CD4-positive, alpha-beta memory T cell (primary cell): ENCODE results near the gene ADRA1B. TPM values are rescaled to one million over a fixed set of nuclear protein-coding genes. Genes with fewer than 3 reads are reported as not detected.
"Not testable (repeated sequence)": the region's sequence is repeated elsewhere in the genome, so short reads cannot be mapped to it uniquely, and the experiment has no call there.

Source experiments
- CTCF ChIA-PET: fragments of 350-600 bp; sonication (Branson Sonifier 250); formaldehyde crosslinking; loops from one replicate; lab custom pipeline; 2021; ENCODE audit warnings: inconsistent platforms; ENCODE audit not compliant: partially characterized antibody; lab: Charles Lee
- POLR2A ChIA-PET: fragments of 350-600 bp; sonication (Branson Sonifier 250); formaldehyde crosslinking; loops from one replicate; lab custom pipeline; 2021; ENCODE audit not compliant: partially characterized antibody; lab: Charles Lee
- DNase-seq, 5 donors: peaks; one replicate each; pipeline versions ENCODE4 v3.0.0 to v3.0.0-alpha.2; 2020 to 2022; ENCODE audit warnings: mixed read lengths in 1 of 5
- H3K27ac ChIP-seq: one replicate; pipeline ENCODE4 v1.7.0; 2013; ENCODE audit warnings: low read depth, low read length
- H3K27me3 ChIP-seq: 2 replicates; pipeline ENCODE4 v1.7.0; 2013; ENCODE audit warnings: mild to moderate bottlenecking, low read length, moderate library complexity; ENCODE audit not compliant: insufficient read depth
- H3K36me3 ChIP-seq: 2 replicates; pipeline ENCODE4 v1.7.0; 2013; ENCODE audit warnings: mild to moderate bottlenecking, low read length, moderate library complexity; ENCODE audit not compliant: insufficient read depth
- H3K4me1 ChIP-seq: 2 replicates; pipeline ENCODE4 v1.7.0; 2013; ENCODE audit warnings: mild to moderate bottlenecking, low read length, moderate library complexity; ENCODE audit not compliant: insufficient read depth
- H3K4me3 ChIP-seq, 2 donors: one replicate each; pipeline ENCODE4 v1.7.0; 2013; ENCODE audit warnings: low read length in 2 of 2, mild to moderate bottlenecking in 1 of 2
- H3K9me3 ChIP-seq, 2 donors: one replicate each; pipeline ENCODE4 v1.7.0; 2013; ENCODE audit warnings: low read length in 2 of 2, control low read depth in 1 of 2; ENCODE audit not compliant: control insufficient read depth in 1 of 2
- H3K27ac Mint-ChIP-seq, 7 donors: one replicate each; pipeline ENCODE4 v1.8.0; 2020 to 2021; ENCODE audit warnings: mixed read lengths in 7 of 7, mild to moderate bottlenecking in 6 of 7, inconsistent platforms in 3 of 7, moderate library complexity in 3 of 7
- H3K27me3 Mint-ChIP-seq, 2 donors: one replicate each; pipeline ENCODE4 v1.8.0; 2020 to 2021; ENCODE audit warnings: mixed read lengths in 2 of 2
- H3K36me3 Mint-ChIP-seq, 2 donors: one replicate each; pipeline ENCODE4 v1.8.0; 2020 to 2021; ENCODE audit warnings: mixed read lengths in 2 of 2, inconsistent platforms in 1 of 2, mild to moderate bottlenecking in 1 of 2
- H3K4me1 Mint-ChIP-seq, 4 donors: one replicate each; pipeline ENCODE4 v1.8.0; 2020 to 2021; ENCODE audit warnings: mixed read lengths in 4 of 4, mild to moderate bottlenecking in 1 of 4
- H3K4me3 Mint-ChIP-seq, 8 donors: one replicate each; pipeline ENCODE4 v1.8.0; 2020 to 2021; ENCODE audit warnings: mixed read lengths in 8 of 8, mild to moderate bottlenecking in 7 of 8, moderate library complexity in 6 of 8, inconsistent platforms in 3 of 8
- H3K9me3 Mint-ChIP-seq, 8 donors: one replicate each; pipeline ENCODE4 v1.8.0; 2020 to 2021; ENCODE audit warnings: mixed read lengths in 8 of 8, mild to moderate bottlenecking in 5 of 8, inconsistent platforms in 3 of 8, moderate library complexity in 1 of 8
- intact Hi-C: fragments of 100-400 bp; cut with micrococcal nuclease; formaldehyde crosslinking; loops from one replicate; pipeline ENCODE4 v1.15.1; 2023
- polyA plus RNA-seq, 2 donors: library from polyadenylated mRNA; unstranded; fragments of 300-500 nt; fragmentation: Illumina TruSeq; gene quantifications; one replicate each; pipeline ENCODE4 v1.2.3, GENCODE V29; 2021
- total RNA-seq, 2 experiments: library from RNA; stranded (reverse); gene quantifications; one replicate each; pipeline ENCODE4 v1.2.3, GENCODE V29; 2021

The ADRA1B gene
- total and polyA plus RNA-seq, 4 experiments from 2014 or later = not detected

DNA sequence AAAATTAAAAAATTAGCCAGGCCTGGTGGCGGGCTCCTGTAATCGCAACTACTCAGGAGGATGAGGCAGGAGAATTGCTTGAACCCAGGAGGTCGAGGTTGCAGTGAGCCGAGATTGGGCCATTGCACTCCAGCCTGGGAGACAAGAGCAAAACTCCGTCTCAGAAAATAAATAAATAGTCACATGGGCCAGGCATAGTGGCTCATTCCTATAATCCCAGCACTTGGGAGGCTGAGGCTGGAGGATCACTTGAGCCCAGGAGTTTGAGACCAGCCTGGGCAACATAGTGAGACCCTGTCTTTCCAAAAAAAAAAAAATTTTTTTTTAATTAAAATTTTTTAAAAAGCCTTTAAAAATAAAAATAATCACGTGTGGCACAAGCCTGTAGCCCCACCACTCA is 97.9 kb downstream of the ADRA1B start:
- POLR2A ChIA-PET, H3K27ac Mint-ChIP-seq, H3K9me3 ChIP-seq, H3K27ac ChIP-seq, CTCF ChIA-PET, H3K27me3 Mint-ChIP-seq, DNase-seq, H3K4me3 Mint-ChIP-seq, H3K27me3 ChIP-seq, H3K4me3 ChIP-seq, H3K9me3 Mint-ChIP-seq, intact Hi-C loops: not testable (repeated sequence)
- Mint-ChIP-seq H3K4me1 (peaks cover 23 to 43% (median 28%) of the 10 kb centered on the region in 4 donors), H3K36me3 (peaks cover 19 to 61% of the 10 kb centered on the region in 2 donors)
- peaks cover 26% of the 10 kb centered on the region for H3K4me1 ChIP-seq
- peaks cover 23% of the 10 kb centered on the region for H3K36me3 ChIP-seq

DNA sequence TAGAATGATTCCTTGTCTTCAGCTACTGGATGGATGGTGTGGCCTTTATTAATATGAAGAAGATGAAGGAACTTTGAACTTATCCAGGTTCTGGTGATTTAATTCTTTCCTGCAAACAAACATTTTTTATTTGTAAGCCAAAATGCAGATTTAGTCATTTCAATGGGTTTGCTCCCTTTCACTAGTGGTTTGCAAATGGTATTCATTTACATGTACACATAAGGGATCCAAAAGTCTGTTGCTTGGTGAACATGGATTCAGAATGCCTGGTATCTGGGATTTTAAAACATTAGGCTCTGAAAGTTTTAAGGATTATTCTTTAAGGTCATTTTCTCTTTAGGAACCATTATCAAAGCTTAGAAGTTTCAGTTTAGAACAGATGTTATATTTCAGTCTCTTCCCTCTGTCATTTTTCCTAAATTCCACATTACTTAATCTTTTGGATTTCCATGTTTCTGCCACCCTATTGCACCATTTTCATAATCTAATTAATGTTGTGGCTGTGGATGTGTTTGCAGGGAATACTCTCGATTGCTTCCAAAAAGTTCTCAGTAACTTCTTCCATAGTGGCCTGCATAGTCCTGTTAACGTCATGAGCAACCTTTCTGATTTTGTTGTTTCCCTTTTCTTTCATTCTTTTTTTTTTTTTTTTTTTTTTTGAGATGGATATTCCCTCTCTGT is 102.8 kb downstream of the ADRA1B start:
- intact Hi-C loops = no loop called here
- ChIA-PET POLR2A (interaction anchor here (0.9 to 4.3 kb wide), 2 partner anchors 10 to 100 kb away, joined by 3 to 21 read pairs; partner anchors contain the start of genes PWWP2A and TTC1), CTCF (interaction anchor here (0.6 to 1.8 kb wide), 3 partner anchors 9 to 72 kb away, joined by 3 to 5 read pairs (median 3); partner anchors contain the start of gene TTC1)
- Histone ChIP-seq H3K9me3 (no peaks in the 10 kb centered on the region), H3K4me1 (peaks cover 21% of the 10 kb centered on the region), H3K4me3 (no peak overlapping the region), H3K36me3 (peaks cover 9% of the 10 kb centered on the region), H3K27me3 (no peaks in the 10 kb centered on the region), H3K27ac (no peak overlapping the region)
- no peaks in the 10 kb centered on the region for H3K9me3 Mint-ChIP-seq
- H3K4me1 Mint-ChIP-seq = peaks cover 20 to 41% (median 25%) of the 10 kb centered on the region in 4 donors
- H3K4me3 Mint-ChIP-seq = no peak overlapping the region
- peaks cover 18 to 40% of the 10 kb centered on the region in 2 donors for H3K36me3 Mint-ChIP-seq
- no peak for DNase-seq
- peak overlapping the region in 2 of 7 donors; percentile 33 to 38 for H3K27ac Mint-ChIP-seq
- no peaks in the 10 kb centered on the region for H3K27me3 Mint-ChIP-seq

GRCh38 chr5:160020266-160020770 is 104.0 kb downstream of the ADRA1B start:
- Mint-ChIP-seq H3K36me3 (peaks cover 14 to 34% of the 10 kb centered on the region in 2 donors), H3K4me3 (peak overlapping the region in 3 of 8 donors; percentile 24 to 61 (median 44)), H3K4me1 (peaks cover 20 to 39% (median 24%) of the 10 kb centered on the region in 4 donors), H3K9me3 (no peaks in the 10 kb centered on the region), H3K27ac (peak overlapping the region; percentile 22 to 87 (median 70)), H3K27me3 (no peaks in the 10 kb centered on the region)
- no peak overlapping the region for H3K4me3 ChIP-seq
- no peaks in the 10 kb centered on the region for H3K9me3 ChIP-seq
- intact Hi-C loops = no loop called here
- no peaks in the 10 kb centered on the region for H3K27me3 ChIP-seq
- H3K4me1 ChIP-seq = peaks cover 21% of the 10 kb centered on the region
- no peak overlapping the region for H3K27ac ChIP-seq
- peaks cover 9% of the 10 kb centered on the region for H3K36me3 ChIP-seq
- DNase-seq = no peak
- CTCF ChIA-PET = interaction anchor here (0.7 to 8.0 kb wide), 7 partner anchors 10 to 608 kb away, joined by 3 to 179 read pairs (median 4); partner anchors contain the start of gene TTC1
- POLR2A ChIA-PET = interaction anchor here (2.1 to 4.3 kb wide), 2 partner anchors 11 to 98 kb away, joined by 5 to 21 read pairs; partner anchors contain the start of genes PWWP2A and TTC1

- peak in 1 of 5 donors; percentile 20 for DNase-seq
- intact Hi-C loops = loop anchor here (1.0 kb wide), 2 partner anchors 12 to 370 kb away; partner anchors contain the start of gene TTC1
- POLR2A ChIA-PET = interaction anchor here (1.3 to 4.3 kb wide), 3 partner anchors 11 to 324 kb away, joined by 5 to 21 read pairs (median 5); partner anchors contain the start of genes PWWP2A and TTC1
- H3K27me3 ChIP-seq = no peaks in the 10 kb centered on the region
- peaks cover 9 to 32% of the 10 kb centered on the region in 2 donors for H3K36me3 Mint-ChIP-seq
- CTCF ChIA-PET = interaction anchor here (0.6 to 8.0 kb wide), 20 partner anchors 8 to 814 kb away, joined by 3 to 179 read pairs (median 9); partner anchors contain the start of genes PWWP2A and TTC1
- H3K27ac Mint-ChIP-seq = peak overlapping the region in 6 of 7 donors; percentile 48 to 91 (median 72)
- H3K27ac ChIP-seq = no peak overlapping the region
- H3K4me1 Mint-ChIP-seq = peaks cover 20 to 39% (median 27%) of the 10 kb centered on the region in 4 donors
- H3K27me3 Mint-ChIP-seq = no peaks in the 10 kb centered on the region
- H3K4me3 Mint-ChIP-seq = peak overlapping the region in 3 of 8 donors; percentile 8 to 47 (median 32)
- H3K36me3 ChIP-seq = peaks cover 4% of the 10 kb centered on the region
- no peaks in the 10 kb centered on the region for H3K9me3 ChIP-seq
- peaks cover 21% of the 10 kb centered on the region for H3K4me1 ChIP-seq
- H3K4me3 ChIP-seq = no peak overlapping the region
- no peaks in the 10 kb centered on the region for H3K9me3 Mint-ChIP-seq
Measured at GRCh38 chr5:160020964-160021363, 104.7 kb downstream of the ADRA1B start.

- H3K4me1 Mint-ChIP-seq = peaks cover 20 to 40% (median 30%) of the 10 kb centered on the region in 4 donors
- POLR2A ChIA-PET = interaction anchor here (1.0 to 4.3 kb wide), 4 partner anchors 12 to 323 kb away, joined by 3 to 21 read pairs (median 5); partner anchors contain the start of genes PWWP2A and TTC1
- no peak overlapping the region for H3K27ac ChIP-seq
- DNase-seq = peak; percentile 58 to 70 (median 67)
- no peaks in the 10 kb centered on the region for H3K27me3 ChIP-seq
- H3K4me3 Mint-ChIP-seq = peak overlapping the region in 5 of 8 donors; percentile 5 to 76 (median 55)
- peak overlapping the region; percentile 39 to 95 (median 85) for H3K27ac Mint-ChIP-seq
- no peaks in the 10 kb centered on the region for H3K9me3 Mint-ChIP-seq
- H3K9me3 ChIP-seq = no peaks in the 10 kb centered on the region
- H3K4me1 ChIP-seq = peaks cover 21% of the 10 kb centered on the region
- CTCF ChIA-PET = interaction anchor here (0.6 to 8.0 kb wide), 45 partner anchors 9 to 832 kb away, joined by 3 to 179 read pairs (median 6); partner anchors contain the start of genes PWWP2A and TTC1
- no peak overlapping the region for H3K4me3 ChIP-seq
- H3K27me3 Mint-ChIP-seq = no peaks in the 10 kb centered on the region
- intact Hi-C loops = loop anchor here (1.0 to 2.0 kb wide), 4 partner anchors 13 to 369 kb away; partner anchors contain the start of gene TTC1
- H3K36me3 ChIP-seq = peaks cover under 1% of the 10 kb centered on the region
- H3K36me3 Mint-ChIP-seq = peaks cover 9 to 37% of the 10 kb centered on the region in 2 donors
Measured at GRCh38 chr5:160021831-160022446, 105.7 kb downstream of the ADRA1B start.
